CD4-positive, alpha-beta T cell (primary cell): ENCODE measurements around the gene PHF23. TPM values are rescaled to one million over a fixed set of nuclear protein-coding genes. Genes with fewer than 3 reads are reported as not detected.

ENCODE experiments used
- ATAC-seq: fragments of 200-7000 bp; cut with Tn5 transposase; one replicate; pipeline ENCODE4 v1.10.0; 2022; ENCODE audit warnings: mild to moderate bottlenecking; ENCODE audit not compliant: poor library complexity
- CTCF ChIA-PET: fragments of 350-600 bp; sonication (Branson Sonifier 250); formaldehyde crosslinking; loops from one replicate; lab custom pipeline; 2021; ENCODE audit warnings: antibody characterized with exemption, inconsistent platforms; lab: Charles Lee
- POLR2A ChIA-PET: fragments of 350-600 bp; sonication (Branson Sonifier 250); formaldehyde crosslinking; loops from one replicate; lab custom pipeline; 2021; ENCODE audit warnings: antibody characterized with exemption, inconsistent platforms; lab: Charles Lee
- DNase-seq, 14 experiments: peaks; one replicate each; pipeline ENCODE4 v3.0.0-alpha.2; 2013 to 2020; ENCODE audit warnings: mixed read lengths in 2 of 14
- H3K27ac ChIP-seq, 2 donors: one replicate each; pipeline versions ENCODE4 v1.5.1 to v1.7.0; 2013; ENCODE audit warnings: low read length in 2 of 2, low read depth in 1 of 2, mild to moderate bottlenecking in 1 of 2
- H3K27me3 ChIP-seq, 2 experiments: 1 replicate in 1 of 2; 2 replicates in 1 of 2; pipeline versions ENCODE4 v1.6.1 to v1.7.0; 2013; ENCODE audit warnings: low read length in 2 of 2, control low read depth in 1 of 2, mild to moderate bottlenecking in 1 of 2, moderate library complexity in 1 of 2; ENCODE audit not compliant: insufficient read depth in 2 of 2, control insufficient read depth in 1 of 2
- H3K36me3 ChIP-seq: one replicate; pipeline ENCODE4 v1.6.1; 2013; ENCODE audit warnings: low read length, control low read depth; ENCODE audit not compliant: insufficient read depth
- H3K4me1 ChIP-seq: one replicate; pipeline ENCODE4 v1.6.1; 2013; ENCODE audit warnings: low read length, control low read depth; ENCODE audit not compliant: insufficient read depth
- H3K4me3 ChIP-seq: one replicate; pipeline ENCODE4 v1.5.1; 2013; ENCODE audit warnings: mild to moderate bottlenecking, low read length, moderate library complexity
- H3K9me3 ChIP-seq, 2 experiments: 1 replicate in 1 of 2; 2 replicates in 1 of 2; pipeline versions ENCODE4 v1.6.1 to v1.7.0; 2013; ENCODE audit warnings: low read length in 2 of 2, mild to moderate bottlenecking in 2 of 2, control low read depth in 1 of 2, moderate library complexity in 1 of 2; ENCODE audit not compliant: control insufficient read depth in 1 of 2, insufficient read depth in 1 of 2
- H3K27ac Mint-ChIP-seq: one replicate; pipeline ENCODE4 v1.8.0; 2020; ENCODE audit warnings: mixed read lengths
- H3K27me3 Mint-ChIP-seq: one replicate; pipeline ENCODE4 v1.8.0; 2021; ENCODE audit warnings: mixed read lengths
- H3K36me3 Mint-ChIP-seq: one replicate; pipeline ENCODE4 v1.8.0; 2021; ENCODE audit warnings: low read depth, mixed read lengths
- H3K4me1 Mint-ChIP-seq: one replicate; pipeline ENCODE4 v1.8.0; 2021; ENCODE audit warnings: low read depth, mixed read lengths
- H3K4me3 Mint-ChIP-seq: one replicate; pipeline ENCODE4 v1.8.0; 2020; ENCODE audit warnings: mild to moderate bottlenecking, mixed read lengths
- H3K9me3 Mint-ChIP-seq: one replicate; pipeline ENCODE4 v1.8.0; 2020; ENCODE audit warnings: mixed read lengths
- intact Hi-C, 2 experiments: fragments of 100-400 bp; cut with DNase I in 1 of 2; cut with micrococcal nuclease in 1 of 2; formaldehyde crosslinking; loops; one replicate each; pipeline versions ENCODE4 v1.15.1 to v1.9.0; 2023 to 2025; cut with DNase I, micrococcal nuclease
- total RNA-seq, 174 experiments: library from RNA in 2 of 174; stranded (reverse) in 2 of 174; gene quantifications; one replicate each; pipeline ENCODE4 v1.2.3 and lab custom pipeline; 2021 to 2026
- TF ChIP-seq, protein P1 (sequence below): fragments of 200-600 bp; IDR thresholded peaks from one replicate; pipeline ENCODE4 v1.8.0; 2022; ENCODE audit warnings: antibody characterized with exemption, mild to moderate bottlenecking

The PHF23 gene
- total RNA-seq, 2 experiments from 2014 or later = 4.5 to 5.1 TPM

DNA sequence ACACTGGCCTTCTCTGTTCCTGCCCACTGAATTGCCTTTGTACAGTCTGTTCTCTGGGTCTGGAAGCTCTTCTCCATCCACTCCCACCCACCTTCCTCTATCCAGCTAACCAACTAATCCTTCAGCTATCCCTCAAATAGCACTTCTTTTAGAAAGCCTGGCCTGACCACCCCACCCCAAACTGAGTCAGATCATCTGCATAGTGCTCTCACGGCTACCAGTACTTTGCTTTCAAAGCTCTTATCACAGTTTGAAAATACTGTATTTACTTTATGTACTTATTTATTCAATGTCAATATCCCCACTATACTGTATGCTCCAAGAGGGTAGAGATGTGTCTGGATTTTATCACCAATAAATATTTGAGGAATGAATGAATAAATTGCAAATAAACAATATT, 27.5 kb upstream of the PHF23 start:
- H3K27me3 ChIP-seq = peaks cover 11 to 13% of the 10 kb centered on the region in 2 experiments
- POLR2A ChIA-PET = interaction anchor here (0.7 kb wide), 1 partner anchor 10 kb away, joined by 4 read pairs; no protein-coding TSS in a partner anchor
- Mint-ChIP-seq H3K9me3 (no peaks in the 10 kb centered on the region), H3K4me1 (peaks cover 22% of the 10 kb centered on the region), H3K27ac (no peak overlapping the region), H3K36me3 (no peaks in the 10 kb centered on the region), H3K4me3 (no peak overlapping the region), H3K27me3 (peaks cover 15% of the 10 kb centered on the region)
- H3K27ac ChIP-seq = no peak overlapping the region
- ATAC-seq (no peak), DNase-seq (no peak)
- intact Hi-C loops = no loop called here
- H3K9me3 ChIP-seq = peaks cover 0 to 7% of the 10 kb centered on the region in 2 experiments
- H3K36me3 ChIP-seq = no peaks in the 10 kb centered on the region
- TF ChIP-seq, protein P1, sequence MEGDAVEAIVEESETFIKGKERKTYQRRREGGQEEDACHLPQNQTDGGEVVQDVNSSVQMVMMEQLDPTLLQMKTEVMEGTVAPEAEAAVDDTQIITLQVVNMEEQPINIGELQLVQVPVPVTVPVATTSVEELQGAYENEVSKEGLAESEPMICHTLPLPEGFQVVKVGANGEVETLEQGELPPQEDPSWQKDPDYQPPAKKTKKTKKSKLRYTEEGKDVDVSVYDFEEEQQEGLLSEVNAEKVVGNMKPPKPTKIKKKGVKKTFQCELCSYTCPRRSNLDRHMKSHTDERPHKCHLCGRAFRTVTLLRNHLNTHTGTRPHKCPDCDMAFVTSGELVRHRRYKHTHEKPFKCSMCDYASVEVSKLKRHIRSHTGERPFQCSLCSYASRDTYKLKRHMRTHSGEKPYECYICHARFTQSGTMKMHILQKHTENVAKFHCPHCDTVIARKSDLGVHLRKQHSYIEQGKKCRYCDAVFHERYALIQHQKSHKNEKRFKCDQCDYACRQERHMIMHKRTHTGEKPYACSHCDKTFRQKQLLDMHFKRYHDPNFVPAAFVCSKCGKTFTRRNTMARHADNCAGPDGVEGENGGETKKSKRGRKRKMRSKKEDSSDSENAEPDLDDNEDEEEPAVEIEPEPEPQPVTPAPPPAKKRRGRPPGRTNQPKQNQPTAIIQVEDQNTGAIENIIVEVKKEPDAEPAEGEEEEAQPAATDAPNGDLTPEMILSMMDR = no peak
- CTCF ChIA-PET = interaction anchor here (1.0 kb wide), 2 partner anchors 29 to 46 kb away, joined by 3 to 4 read pairs; no protein-coding TSS in a partner anchor
- peaks cover 21% of the 10 kb centered on the region for H3K4me1 ChIP-seq
- no peak overlapping the region for H3K4me3 ChIP-seq

- ATAC-seq = no peak
- POLR2A ChIA-PET = interaction anchor here (0.6 to 1.1 kb wide), 2 partner anchors 82 to 218 kb away, joined by 3 read pairs; no protein-coding TSS in a partner anchor
Observed at GRCh38 chr17:7263801-7264078, 24.5 kb upstream of the PHF23 start.

GRCh38 chr17:7262935-7263800, 23.9 kb upstream of the PHF23 start:
- Histone ChIP-seq H3K4me3 (peak overlapping the region; percentile 33), H3K27me3 (peaks cover 12 to 13% of the 10 kb centered on the region in 2 experiments), H3K4me1 (peaks cover 35% of the 10 kb centered on the region), H3K27ac (no peak overlapping the region), H3K36me3 (peaks cover 12% of the 10 kb centered on the region), H3K9me3 (peaks cover 0 to 7% of the 10 kb centered on the region in 2 experiments)
- DNase-seq = peak in 3 of 14 experiments; percentile 24 to 47 (median 39)
- peaks cover 15% of the 10 kb centered on the region for H3K27me3 Mint-ChIP-seq
- peaks cover 14% of the 10 kb centered on the region for H3K36me3 Mint-ChIP-seq
- no peaks in the 10 kb centered on the region for H3K9me3 Mint-ChIP-seq
- H3K4me3 Mint-ChIP-seq = peak overlapping the region; percentile 84
- CTCF ChIA-PET = no interaction called here
- peak overlapping the region; percentile 6 for H3K27ac Mint-ChIP-seq
- POLR2A ChIA-PET = interaction anchor here (0.6 to 1.1 kb wide), 3 partner anchors 83 to 227 kb away, joined by 3 read pairs; partner anchors contain the start of gene SLC16A13
- intact Hi-C loops = no loop called here
- TF ChIP-seq, protein P1 = no peak
- ATAC-seq = peak; percentile 39
- H3K4me1 Mint-ChIP-seq = peaks cover 28% of the 10 kb centered on the region

More at GRCh38 chr17:7263801-7264078, 24.5 kb upstream of the PHF23 start:
- Mint-ChIP-seq H3K27ac (peak overlapping the region; percentile 1), H3K27me3 (peaks cover 15% of the 10 kb centered on the region), H3K9me3 (no peaks in the 10 kb centered on the region), H3K4me1 (peaks cover 28% of the 10 kb centered on the region), H3K4me3 (peak overlapping the region; percentile 63), H3K36me3 (peaks cover 10% of the 10 kb centered on the region)
- Histone ChIP-seq H3K36me3 (peaks cover 7% of the 10 kb centered on the region), H3K9me3 (peaks cover 0 to 7% of the 10 kb centered on the region in 2 experiments), H3K4me1 (peaks cover 35% of the 10 kb centered on the region), H3K27ac (no peak overlapping the region), H3K27me3 (peaks cover 12 to 13% of the 10 kb centered on the region in 2 experiments), H3K4me3 (no peak overlapping the region)
- TF ChIP-seq, protein P1 = no peak
- CTCF ChIA-PET = interaction anchor here (2.1 kb wide), 1 partner anchor 33 kb away, joined by 4 read pairs; no protein-coding TSS in a partner anchor
- DNase-seq = no peak
- intact Hi-C loops = no loop called here
